GM21786 (cell line): ENCODE data around the gene ZNF554.
"Not testable (repeated sequence)": the region's sequence is repeated elsewhere in the genome, so short reads cannot be mapped to it uniquely, and the experiment has no call there.

Experiments
- ATAC-seq: cut with Tn5 transposase; IDR thresholded peaks from one replicate; pipeline ENCODE4 v1.9.1; 2021; ENCODE audit not compliant: unreplicated experiment

Gene ZNF554

DNA sequence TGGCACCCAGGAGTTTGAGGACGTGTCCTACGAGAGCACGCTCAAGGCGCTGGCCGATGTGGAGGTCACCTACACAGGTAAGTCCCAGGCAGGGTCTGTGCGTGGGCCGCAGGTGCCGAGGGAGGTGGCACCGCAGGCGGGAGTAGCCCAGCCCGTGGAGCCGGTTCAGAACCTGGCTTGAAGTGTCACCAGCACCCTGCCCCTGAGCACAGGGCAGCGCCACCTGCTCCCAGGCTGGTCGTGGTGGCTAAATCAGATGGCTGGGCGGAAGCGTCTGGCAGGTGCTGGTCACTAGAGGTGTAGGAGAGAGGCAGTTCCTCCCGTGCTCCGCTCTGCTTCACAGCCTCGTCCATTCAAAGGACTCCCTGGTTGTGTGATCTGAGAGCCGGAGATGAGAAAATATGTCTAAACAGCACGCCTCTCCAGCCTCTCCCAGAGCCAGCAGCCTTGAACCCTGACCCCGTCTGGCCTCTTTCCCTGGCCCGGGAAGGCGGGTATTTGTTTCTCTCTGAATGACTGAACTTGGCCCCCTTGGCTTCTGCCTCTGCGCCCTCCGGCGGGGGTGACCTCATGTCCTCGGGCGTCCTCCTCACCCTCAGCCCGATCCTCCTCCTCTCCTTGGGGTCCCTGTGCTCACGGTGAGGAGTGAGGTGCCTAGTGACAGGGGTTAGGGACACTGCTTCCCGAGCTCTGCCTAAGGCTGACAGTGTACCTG, 29.0 kb upstream of the ZNF554 start:
- no peak for ATAC-seq

- no peak for ATAC-seq
Measured at GRCh38 chr19:2791440-2791839, 28.2 kb upstream of the ZNF554 start.

DNA sequence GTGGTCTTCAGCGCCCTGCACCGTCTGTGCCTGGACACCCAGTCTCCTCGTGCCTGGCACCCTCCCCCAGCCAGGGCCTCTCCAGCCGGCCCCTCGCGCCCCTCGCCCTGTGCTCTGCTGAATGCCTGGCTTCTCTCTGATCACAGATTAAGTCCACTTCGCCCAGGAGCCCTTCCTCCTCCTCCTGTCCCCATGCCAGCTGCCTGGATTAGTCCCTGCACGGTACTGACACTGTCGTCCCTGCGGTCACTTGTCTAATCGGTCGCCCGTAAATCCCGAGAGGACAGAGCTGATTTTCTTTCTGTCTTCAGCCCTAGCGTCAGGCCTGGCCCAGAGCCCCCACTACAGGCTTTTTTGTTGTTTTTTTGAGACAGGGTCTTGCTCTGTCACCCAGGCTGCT, 27.8 kb upstream of the ZNF554 start:
- no peak for ATAC-seq

GRCh38 chr19:2792666-2793065, 27.0 kb upstream of the ZNF554 start:
- not testable (repeated sequence) for ATAC-seq

- no peak for ATAC-seq
Measured at GRCh38 chr19:2793126-2793525, 26.5 kb upstream of the ZNF554 start.

DNA sequence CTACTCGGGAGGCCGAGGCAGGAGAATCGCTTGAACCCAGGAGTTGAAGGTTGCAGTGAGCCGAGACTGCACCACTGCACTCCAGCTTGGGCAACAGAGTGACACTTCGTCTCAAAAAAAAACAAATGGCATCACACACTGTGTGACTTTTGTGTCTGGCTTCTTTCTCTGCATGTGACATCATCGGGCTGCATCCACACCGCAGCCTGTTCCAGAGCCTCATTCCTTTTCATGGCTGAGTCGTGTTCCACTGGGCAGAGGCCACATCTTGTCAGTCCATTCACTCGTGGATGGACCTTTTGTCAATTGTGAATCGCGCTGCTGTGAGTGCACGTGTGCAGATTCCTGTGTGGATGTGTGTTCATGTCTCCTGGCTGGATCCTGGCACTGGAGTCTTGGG, 26.1 kb upstream of the ZNF554 start:
- ATAC-seq, result no peak

GRCh38 chr19:2795827-2796658, 23.6 kb upstream of the ZNF554 start:
- ATAC-seq, result no peak

DNA sequence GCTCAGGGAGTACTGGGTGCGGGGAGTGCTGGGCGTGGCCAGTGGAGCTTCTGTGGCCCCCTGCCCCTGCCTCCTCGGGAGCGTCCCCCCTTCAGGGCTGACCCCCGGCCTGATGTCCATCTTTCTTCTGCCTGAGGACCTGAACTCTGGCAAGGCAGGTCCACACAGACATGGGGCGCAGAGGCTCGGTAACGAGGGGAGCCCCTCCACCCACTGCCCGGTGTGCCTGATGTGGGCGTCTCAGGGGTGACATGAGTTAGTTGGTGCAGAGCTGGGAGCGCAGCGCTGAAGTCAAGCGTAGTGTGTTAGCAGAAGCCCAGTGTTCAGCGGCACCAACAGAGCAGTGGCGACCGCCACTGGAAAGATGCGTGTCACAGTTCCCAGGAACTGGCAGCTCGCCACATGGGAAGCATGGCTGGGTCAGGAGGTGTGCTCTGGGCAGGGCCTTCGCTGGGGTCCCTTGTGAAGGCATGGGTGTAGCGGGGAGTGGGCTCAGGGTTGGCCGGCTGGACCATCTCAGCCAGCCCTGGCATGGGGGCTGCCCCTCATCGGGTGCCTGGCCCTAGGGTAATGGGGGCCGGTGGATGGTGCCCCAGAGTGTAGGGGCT, 22.9 kb upstream of the ZNF554 start:
- no peak for ATAC-seq

DNA sequence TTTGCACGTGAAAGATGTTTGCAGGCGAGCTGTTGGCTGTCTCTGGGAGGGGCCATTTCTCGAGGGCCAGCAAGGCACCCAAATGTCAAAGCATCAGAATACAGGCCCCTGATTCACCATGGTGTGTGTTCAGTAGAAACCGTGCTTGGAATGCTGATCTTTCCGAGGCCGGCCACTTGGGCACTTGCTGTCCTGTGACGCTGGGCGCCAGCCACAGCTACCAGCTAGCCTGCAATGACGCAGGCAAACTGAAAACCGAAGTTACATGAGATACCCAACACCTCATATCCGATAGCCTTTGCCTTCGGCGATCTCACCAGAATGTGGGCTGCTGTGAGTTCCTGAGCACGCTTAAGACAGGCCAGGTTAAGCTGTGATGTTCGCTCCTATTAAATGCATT, 22.4 kb upstream of the ZNF554 start:
- ATAC-seq, result no peak

DNA sequence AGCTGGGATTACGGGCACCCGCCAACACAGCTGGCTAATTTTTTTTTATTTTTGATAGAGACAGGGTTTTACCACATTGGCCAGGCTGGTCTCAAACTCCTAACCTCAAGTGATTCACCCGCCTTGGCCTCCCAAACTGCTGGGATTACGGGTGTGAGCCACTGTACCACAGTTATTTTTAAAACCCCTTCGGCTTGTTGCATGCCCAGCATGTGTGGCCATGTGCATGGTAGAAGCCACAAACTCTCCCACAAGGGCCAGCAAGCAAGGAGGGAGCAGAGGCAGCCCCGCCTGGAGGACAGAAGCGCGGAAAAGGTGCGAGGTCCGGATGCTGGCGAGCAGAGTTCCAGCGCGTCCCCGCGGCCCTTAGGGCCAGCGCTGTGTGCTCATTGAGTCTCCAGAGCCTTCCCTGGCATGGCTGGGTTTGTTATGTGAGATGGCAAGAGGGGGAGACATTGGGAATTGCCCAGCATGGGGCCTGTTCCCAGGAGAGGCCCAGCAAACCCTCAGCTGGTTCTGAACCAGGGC, 21.4 kb upstream of the ZNF554 start:
- no peak for ATAC-seq

- ATAC-seq, result no peak
Measured at GRCh38 chr19:2798733-2799132, 20.9 kb upstream of the ZNF554 start.

DNA sequence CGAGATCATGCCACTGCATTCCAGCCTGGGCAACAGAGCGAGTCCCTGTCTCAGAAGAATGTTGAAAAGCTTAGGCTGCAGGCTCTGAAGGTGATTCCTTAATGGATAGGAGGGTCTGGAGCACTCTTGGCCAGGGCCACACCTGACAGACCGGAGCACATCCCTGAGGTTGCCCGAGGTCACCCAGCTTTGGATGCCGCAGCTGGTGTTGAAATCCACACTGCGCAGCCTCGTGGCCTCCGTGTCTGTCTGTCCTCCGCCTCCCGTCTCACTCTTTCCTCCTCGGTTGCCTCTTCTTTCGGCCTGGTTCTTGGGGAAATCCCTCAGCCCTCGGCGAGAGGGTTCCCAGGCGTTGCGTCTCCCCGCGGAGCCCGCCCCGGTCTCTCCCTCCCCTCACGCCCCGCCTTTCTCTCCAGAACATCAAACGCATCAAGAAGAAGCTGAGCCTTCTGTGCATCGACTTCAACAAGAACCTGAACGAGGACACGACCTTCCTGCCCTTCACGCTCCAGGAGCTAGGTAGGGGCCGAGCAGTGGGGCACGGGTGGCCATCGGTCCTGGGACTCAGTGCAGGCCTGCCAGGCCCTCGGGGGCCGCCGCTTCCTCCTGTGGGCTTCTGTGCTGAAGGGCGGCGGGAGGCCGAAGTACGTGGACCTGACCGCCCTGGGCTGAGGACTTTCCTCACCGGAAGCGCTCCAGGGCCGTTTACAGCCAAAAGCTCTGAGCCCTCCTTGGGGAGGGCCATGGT, 20.2 kb upstream of the ZNF554 start:
- ATAC-seq, result no peak

DNA sequence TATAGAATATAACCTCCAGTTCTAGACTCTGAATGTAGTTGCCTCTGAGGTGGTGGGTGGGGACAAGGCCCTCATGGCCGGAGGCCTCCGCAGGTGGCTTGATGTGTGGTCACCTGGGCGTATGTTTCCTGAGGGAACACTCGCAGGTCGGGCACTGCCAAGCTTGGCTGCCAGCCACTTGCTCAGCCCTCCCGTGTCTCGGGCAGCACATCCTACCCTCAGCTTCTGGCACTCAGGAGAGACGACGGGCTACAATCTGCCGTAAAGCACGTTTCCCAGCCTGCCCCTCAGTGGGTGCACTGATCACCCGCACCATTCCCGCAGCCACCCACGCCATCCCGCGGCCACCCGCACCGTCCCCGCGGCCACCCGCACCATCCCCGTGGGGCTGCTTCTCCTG, 19.2 kb upstream of the ZNF554 start:
- ATAC-seq, result no peak

GRCh38 chr19:2802826-2803225, 16.8 kb upstream of the ZNF554 start:
- no peak for ATAC-seq

- no peak for ATAC-seq
Measured at GRCh38 chr19:2803486-2804155, 16.0 kb upstream of the ZNF554 start.

GRCh38 chr19:2804156-2805004, 15.3 kb upstream of the ZNF554 start:
- no peak for ATAC-seq

DNA sequence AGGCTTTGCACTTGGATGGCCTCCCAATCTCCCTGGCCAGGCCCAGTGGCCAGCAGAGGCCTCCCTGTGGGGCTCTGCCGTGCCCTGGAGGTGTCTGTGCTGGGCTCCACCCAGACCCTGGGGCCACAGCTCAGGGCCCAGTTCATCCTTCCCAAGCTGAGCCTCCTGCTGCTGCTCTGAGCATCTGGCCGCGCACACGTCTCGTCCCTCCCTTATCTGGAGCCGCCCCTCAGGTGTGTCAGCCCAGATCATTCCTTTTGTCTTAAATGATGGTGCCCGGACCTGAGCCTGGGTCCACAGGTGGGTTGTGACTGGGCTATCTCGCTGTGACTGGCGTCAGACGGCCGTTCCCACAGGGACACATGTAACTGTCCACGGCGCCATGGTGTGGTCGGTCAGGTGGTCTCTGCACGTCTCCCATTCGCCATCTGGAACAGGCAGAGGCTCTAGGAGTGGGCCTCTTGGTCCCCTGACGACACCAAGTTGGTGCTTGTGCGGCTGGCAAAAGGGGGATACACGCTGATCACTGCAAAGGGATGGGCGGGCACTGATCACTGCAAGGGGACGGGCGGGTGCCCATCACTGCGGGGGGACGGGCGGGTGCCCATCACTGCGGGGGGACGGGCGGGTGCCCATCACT, 14.3 kb upstream of the ZNF554 start:
- ATAC-seq, result no peak

GRCh38 chr19:2805991-2806649, 13.5 kb upstream of the ZNF554 start:
- no peak for ATAC-seq
